Parathyroid adenoma (tissue), 2 donors: ENCODE measurements around the gene EML3.

Source experiments
- H2AFZ ChIP-seq: fragments of 300-600 bp; sonication (generic); one replicate; pipeline ENCODE4 v1.7.0; 2017; ENCODE audit warnings: antibody characterized with exemption, mild to moderate bottlenecking
- H3K27ac ChIP-seq: fragments of 300-600 bp; sonication (generic); one replicate; pipeline ENCODE4 v1.7.0; 2017
- H3K27me3 ChIP-seq: fragments of 300-600 bp; sonication (generic); one replicate; pipeline ENCODE4 v1.7.0; 2017; ENCODE audit warnings: low read length; ENCODE audit not compliant: control insufficient read depth, insufficient read depth
- H3K36me3 ChIP-seq: fragments of 300-600 bp; sonication (generic); one replicate; pipeline ENCODE4 v1.7.0; 2017; ENCODE audit warnings: low read length; ENCODE audit not compliant: control insufficient read depth, insufficient read depth
- H3K4me1 ChIP-seq: fragments of 300-600 bp; sonication (generic); one replicate; pipeline ENCODE4 v1.7.0; 2017; ENCODE audit warnings: control low read depth
- H3K4me2 ChIP-seq: fragments of 300-600 bp; sonication (generic); one replicate; pipeline ENCODE4 v1.7.0; 2017; ENCODE audit warnings: low read length
- H3K4me3 ChIP-seq: fragments of 300-600 bp; sonication (generic); one replicate; pipeline ENCODE4 v1.7.0; 2017; ENCODE audit warnings: low read depth, low read length
- H3K79me2 ChIP-seq: fragments of 300-600 bp; sonication (generic); one replicate; pipeline ENCODE4 v1.7.0; 2017; ENCODE audit warnings: control low read depth
- H3K9ac ChIP-seq: fragments of 300-600 bp; sonication (generic); one replicate; pipeline ENCODE4 v1.7.0; 2017; ENCODE audit warnings: mild to moderate bottlenecking
- H3K9me3 ChIP-seq: fragments of 300-600 bp; sonication (generic); one replicate; pipeline ENCODE4 v1.7.0; 2017; ENCODE audit warnings: low read length; ENCODE audit not compliant: control insufficient read depth
- CTCF ChIP-seq: fragments of 300-600 bp; sonication (generic); IDR thresholded peaks from one replicate; pipeline ENCODE4 v1.7.0; 2017; ENCODE audit warnings: antibody characterized with exemption, mild to moderate bottlenecking
- donor health status: primary hyperparathyroidism.

The EML3 gene

GRCh38 chr11:62632492-62632891 lies 19.9 kb upstream of the EML3 start:
- Histone ChIP-seq H3K4me3 (no peak overlapping the region), H3K27ac (no peak overlapping the region), H2AFZ (no peak overlapping the region), H3K4me2 (no peak overlapping the region), H3K79me2 (peaks cover 12% of the 10 kb centered on the region), H3K36me3 (no peaks in the 10 kb centered on the region), H3K9ac (no peak overlapping the region), H3K27me3 (no peaks in the 10 kb centered on the region), H3K9me3 (no peaks in the 10 kb centered on the region), H3K4me1 (no peaks in the 10 kb centered on the region)
- no peak for TF ChIP-seq CTCF

GRCh38 chr11:62627713-62628112 lies 15.1 kb upstream of the EML3 start:
- no peak for TF ChIP-seq CTCF
- Histone ChIP-seq H3K36me3 (no peaks in the 10 kb centered on the region), H3K27me3 (no peaks in the 10 kb centered on the region), H3K4me3 (no peak overlapping the region), H3K27ac (no peak overlapping the region), H3K9me3 (no peaks in the 10 kb centered on the region), H2AFZ (no peak overlapping the region), H3K79me2 (no peaks in the 10 kb centered on the region), H3K9ac (no peak overlapping the region), H3K4me1 (no peaks in the 10 kb centered on the region), H3K4me2 (no peak overlapping the region)

- H3K4me2 ChIP-seq = peak overlapping the region; percentile 48
- peak overlapping the region; percentile 91 for H3K27ac ChIP-seq
- H3K9ac ChIP-seq = no peak overlapping the region
- H3K79me2 ChIP-seq = no peaks in the 10 kb centered on the region
- H3K9me3 ChIP-seq = no peaks in the 10 kb centered on the region
- H2AFZ ChIP-seq = peak overlapping the region; percentile 75
- H3K36me3 ChIP-seq = no peaks in the 10 kb centered on the region
- no peaks in the 10 kb centered on the region for H3K4me1 ChIP-seq
- H3K4me3 ChIP-seq = peak overlapping the region; percentile 21
- no peak for TF ChIP-seq CTCF
- H3K27me3 ChIP-seq = no peaks in the 10 kb centered on the region
Measured at GRCh38 chr11:62622476-62623089, 10.0 kb upstream of the EML3 start.

GRCh38 chr11:62621567-62622470 lies 9.2 kb upstream of the EML3 start, which contains the start of gene B3GAT3:
B3GAT3 (minus strand) TSS chr11:62621986; CDS start chr11:62621947, 39 bp downstream.
- Histone ChIP-seq H3K27me3 (no peaks in the 10 kb centered on the region), H3K9ac (peak within 1 kb of the TSS; percentile 19)
- no peak for TF ChIP-seq CTCF

More at GRCh38 chr11:62621567-62622470, 9.2 kb upstream of the EML3 start, which contains the start of gene B3GAT3:
- Histone ChIP-seq H3K79me2 (no peaks in the 10 kb centered on the region), H3K36me3 (no peaks in the 10 kb centered on the region), H3K27ac (peak within 1 kb of the TSS; percentile 91), H3K4me3 (peak within 1 kb of the TSS; percentile 62), H2AFZ (peak within 1 kb of the TSS; percentile 75), H3K4me2 (peak within 1 kb of the TSS; percentile 75), H3K9me3 (no peaks in the 10 kb centered on the region), H3K4me1 (no peaks in the 10 kb centered on the region)
